IPS-11a (cell line): ENCODE results near the gene LRRC3.

Experiments
- H3K4me3 ChIP-seq: one replicate; pipeline ENCODE4 v1.5.1; 2013; ENCODE audit warnings: low read depth, low read length, control low read depth

LRRC3 gene

GRCh38 chr21:44438531-44439210, 16.6 kb upstream of the LRRC3 start:
- no peak overlapping the region for H3K4me3 ChIP-seq

- H3K4me3 ChIP-seq: no peak overlapping the region
Measured at GRCh38 chr21:44439211-44439600, 16.1 kb upstream of the LRRC3 start.

GRCh38 chr21:44440241-44441040, 14.9 kb upstream of the LRRC3 start:
- H3K4me3 ChIP-seq: no peak overlapping the region

GRCh38 chr21:44441041-44441400, 14.3 kb upstream of the LRRC3 start:
- H3K4me3 ChIP-seq: no peak overlapping the region

- H3K4me3 ChIP-seq: no peak overlapping the region
Measured at GRCh38 chr21:44441581-44442265, 13.6 kb upstream of the LRRC3 start.

- no peak overlapping the region for H3K4me3 ChIP-seq
Measured at GRCh38 chr21:44442266-44443125, 12.8 kb upstream of the LRRC3 start.

- H3K4me3 ChIP-seq: no peak overlapping the region
Measured at GRCh38 chr21:44443291-44443890, 11.9 kb upstream of the LRRC3 start.

- no peak overlapping the region for H3K4me3 ChIP-seq
Measured at GRCh38 chr21:44443891-44444285, 11.4 kb upstream of the LRRC3 start.

GRCh38 chr21:44444286-44444931, 10.9 kb upstream of the LRRC3 start:
- no peak overlapping the region for H3K4me3 ChIP-seq

GRCh38 chr21:44445145-44445812, 10.0 kb upstream of the LRRC3 start:
- H3K4me3 ChIP-seq: no peak overlapping the region

- no peak overlapping the region for H3K4me3 ChIP-seq
Measured at GRCh38 chr21:44448651-44449131, 6.6 kb upstream of the LRRC3 start.

- no peak overlapping the region for H3K4me3 ChIP-seq
Measured at GRCh38 chr21:44449473-44450363, 5.6 kb upstream of the LRRC3 start.

- H3K4me3 ChIP-seq: no peak overlapping the region
Measured at GRCh38 chr21:44450402-44450801, 4.9 kb upstream of the LRRC3 start.

GRCh38 chr21:44450999-44451398, 4.3 kb upstream of the LRRC3 start:
- no peak overlapping the region for H3K4me3 ChIP-seq

GRCh38 chr21:44453120-44453519, 2.2 kb upstream of the LRRC3 start:
- no peak overlapping the region for H3K4me3 ChIP-seq

- H3K4me3 ChIP-seq: no peak overlapping the region
Measured at GRCh38 chr21:44454058-44454457, 1.3 kb upstream of the LRRC3 start.

- peak overlapping the region; percentile 33 for H3K4me3 ChIP-seq
Measured at GRCh38 chr21:44455524-44456213, 359 bp downstream of the LRRC3 start.
